OCI-LY7 (cell line): Measurements from ENCODE around the gene PTPRE. TPM values are rescaled to one million over a fixed set of nuclear protein-coding genes. Genes with fewer than 3 reads are reported as not detected.

ENCODE experiments used
- BruUV-seq: library from RNA; stranded (reverse); fragments of 400-500 nt; replicated peaks from 2 replicates; lab custom pipeline; 2021; lab: Mats Ljungman, UMichigan
- CTCF ChIA-PET: fragments of 300-600 bp; sonication (Branson Sonifier 250); formaldehyde crosslinking; loops from one replicate; lab custom pipeline; 2022; ENCODE audit warnings: antibody characterized with exemption; ENCODE audit not compliant: unreplicated experiment; lab: Charles Lee
- POLR2A ChIA-PET: fragments of 300-600 bp; sonication (Branson Sonifier 250); formaldehyde crosslinking; loops from one replicate; lab custom pipeline; 2022; ENCODE audit warnings: antibody characterized with exemption; lab: Charles Lee
- DNase-seq: peaks from one replicate; pipeline ENCODE4 v3.0.0-alpha.2; 2015; ENCODE audit warnings: low spot score
- H2AFZ ChIP-seq: fragments of 200-600 bp; sonication (generic), shearing (Covaris generic); 2 replicates; pipeline ENCODE4 v1.6.1; 2014; ENCODE audit warnings: mild to moderate bottlenecking, antibody characterized with exemption, low read length, moderate library complexity
- H3K27ac ChIP-seq: fragments of 200-600 bp; sonication (generic); 2 replicates; pipeline ENCODE4 v1.5.1; 2014; ENCODE audit warnings: mixed run types, low read depth, mild to moderate bottlenecking, moderate library complexity, low read length, inconsistent platforms; ENCODE audit not compliant: poor library complexity, severe bottlenecking
- H3K36me3 ChIP-seq: fragments of 200-600 bp; sonication (generic); 2 replicates; pipeline ENCODE4 v1.6.1; 2014; ENCODE audit warnings: mild to moderate bottlenecking, antibody characterized with exemption, low read length, moderate library complexity, mixed read lengths; ENCODE audit not compliant: insufficient read depth
- H3K4me1 ChIP-seq: fragments of 200-600 bp; sonication (generic); 2 replicates; pipeline ENCODE4 v1.5.1; 2014; ENCODE audit warnings: mild to moderate bottlenecking, low read length; ENCODE audit not compliant: insufficient read depth, poor library complexity, severe bottlenecking
- H3K4me2 ChIP-seq: fragments of 200-600 bp; sonication (generic); 2 replicates; pipeline ENCODE4 v1.6.1; 2014; ENCODE audit warnings: mild to moderate bottlenecking, low read length
- H3K4me3 ChIP-seq: fragments of 200-600 bp; sonication (generic); 2 replicates; pipeline ENCODE4 v1.5.1; 2014; ENCODE audit warnings: mild to moderate bottlenecking, low read depth, low read length; ENCODE audit not compliant: poor library complexity, severe bottlenecking
- H3K79me2 ChIP-seq: fragments of 200-600 bp; sonication (generic); 2 replicates; pipeline ENCODE4 v1.6.1; 2016; ENCODE audit warnings: low read depth, mild to moderate bottlenecking, low read length, moderate library complexity, mixed read lengths; ENCODE audit not compliant: insufficient read depth
- H3K9me2 ChIP-seq: fragments of 200-600 bp; sonication (generic); 2 replicates; pipeline ENCODE4 v1.6.1; 2016; ENCODE audit warnings: mild to moderate bottlenecking, low read length, mixed read lengths; ENCODE audit not compliant: insufficient read depth
- H3K9me3 ChIP-seq: fragments of 200-600 bp; sonication (generic); 2 replicates; pipeline ENCODE4 v1.6.1; 2014; ENCODE audit warnings: mild to moderate bottlenecking, mixed run types, low read length, mixed read lengths
- H4K20me1 ChIP-seq: fragments of 200-600 bp; sonication (generic); 2 replicates; pipeline ENCODE4 v1.6.1; 2014; ENCODE audit warnings: mild to moderate bottlenecking, antibody characterized with exemption, low read length, moderate library complexity, mixed read lengths; ENCODE audit not compliant: insufficient read depth
- EZH2phosphoT487 ChIP-seq: fragments of 200-600 bp; sonication (generic); IDR thresholded peaks from 2 replicates; pipeline ENCODE4 v1.6.1; 2018; ENCODE audit warnings: low read depth, borderline replicate concordance, mild to moderate bottlenecking, mixed run types, antibody characterized with exemption, low read length, moderate library complexity, mixed read lengths
- intact Hi-C: fragments of 100-400 bp; cut with micrococcal nuclease; formaldehyde crosslinking; loops from one replicate; pipeline ENCODE4 v1.10.0; 2022; ENCODE audit not compliant: unreplicated experiment
- total RNA-seq, 2 experiments: library from RNA; depleted of rRNA in 1 of 2; stranded (reverse); fragments of >200 nt in 1 of 2; shearing (Covaris generic) in 1 of 2; gene quantifications; 2 replicates each; pipeline ENCODE4 v1.2.3, GENCODE V29; 2014 to 2022
- TF ChIP-seq, protein P1 (sequence below): fragments of 200-600 bp; sonication (generic); conservative IDR thresholded peaks from 2 replicates; pipeline ENCODE4 v1.5.1; 2014; ENCODE audit warnings: mild to moderate bottlenecking, antibody characterized with exemption, low read length, moderate library complexity, mixed read lengths

The PTPRE gene
- total RNA-seq, 2 experiments from 2014 or later, result 6.8 to 8.3 TPM

DNA sequence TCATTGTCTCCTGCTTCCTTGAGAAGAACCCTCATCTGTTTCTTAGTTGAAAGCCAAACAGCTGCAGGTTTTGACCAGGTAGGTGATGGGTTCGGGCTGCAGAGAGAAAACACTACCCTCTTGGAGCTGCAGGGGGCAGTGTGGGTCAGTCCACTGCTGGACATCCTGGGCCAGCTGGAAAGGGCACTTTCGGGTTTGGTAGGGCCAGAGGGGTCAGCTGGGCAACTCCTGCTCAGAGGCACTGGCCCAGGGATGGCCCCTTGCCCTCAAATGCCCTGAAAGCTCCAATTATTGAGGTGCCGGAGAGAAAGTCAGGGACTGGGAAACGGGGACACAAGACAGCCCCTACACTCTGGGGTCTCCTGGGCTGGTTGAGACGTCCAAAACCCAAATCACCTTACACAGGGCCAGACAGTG is 128.7 kb downstream of the PTPRE start:
- BruUV-seq, result no TSS peak
- no peaks in the 10 kb centered on the region for H3K79me2 ChIP-seq
- no peaks in the 10 kb centered on the region for H3K9me3 ChIP-seq
- no peak for TF ChIP-seq EZH2phosphoT487
- TF ChIP-seq, protein P1, sequence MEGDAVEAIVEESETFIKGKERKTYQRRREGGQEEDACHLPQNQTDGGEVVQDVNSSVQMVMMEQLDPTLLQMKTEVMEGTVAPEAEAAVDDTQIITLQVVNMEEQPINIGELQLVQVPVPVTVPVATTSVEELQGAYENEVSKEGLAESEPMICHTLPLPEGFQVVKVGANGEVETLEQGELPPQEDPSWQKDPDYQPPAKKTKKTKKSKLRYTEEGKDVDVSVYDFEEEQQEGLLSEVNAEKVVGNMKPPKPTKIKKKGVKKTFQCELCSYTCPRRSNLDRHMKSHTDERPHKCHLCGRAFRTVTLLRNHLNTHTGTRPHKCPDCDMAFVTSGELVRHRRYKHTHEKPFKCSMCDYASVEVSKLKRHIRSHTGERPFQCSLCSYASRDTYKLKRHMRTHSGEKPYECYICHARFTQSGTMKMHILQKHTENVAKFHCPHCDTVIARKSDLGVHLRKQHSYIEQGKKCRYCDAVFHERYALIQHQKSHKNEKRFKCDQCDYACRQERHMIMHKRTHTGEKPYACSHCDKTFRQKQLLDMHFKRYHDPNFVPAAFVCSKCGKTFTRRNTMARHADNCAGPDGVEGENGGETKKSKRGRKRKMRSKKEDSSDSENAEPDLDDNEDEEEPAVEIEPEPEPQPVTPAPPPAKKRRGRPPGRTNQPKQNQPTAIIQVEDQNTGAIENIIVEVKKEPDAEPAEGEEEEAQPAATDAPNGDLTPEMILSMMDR, result peak; percentile 91
- H3K9me2 ChIP-seq, result no peaks in the 10 kb centered on the region
- H2AFZ ChIP-seq, result no peak overlapping the region
- H3K4me1 ChIP-seq, result no peaks in the 10 kb centered on the region
- CTCF ChIA-PET, result interaction anchor here (1.2 to 2.3 kb wide), 3 partner anchors 13 to 48 kb away, joined by 3 to 7 read pairs (median 6); no protein-coding TSS in a partner anchor
- H3K27ac ChIP-seq, result no peak overlapping the region
- DNase-seq, result peak; percentile 40
- intact Hi-C loops, result loop anchor here (1.0 kb wide), 2 partner anchors 30 to 34 kb away; no protein-coding TSS in a partner anchor
- POLR2A ChIA-PET, result interaction anchor here (0.8 to 1.3 kb wide), 2 partner anchors 29 to 34 kb away, joined by 3 read pairs; no protein-coding TSS in a partner anchor
- no peaks in the 10 kb centered on the region for H3K36me3 ChIP-seq
- no peaks in the 10 kb centered on the region for H4K20me1 ChIP-seq
- H3K4me3 ChIP-seq, result no peak overlapping the region
- no peak overlapping the region for H3K4me2 ChIP-seq

DNA sequence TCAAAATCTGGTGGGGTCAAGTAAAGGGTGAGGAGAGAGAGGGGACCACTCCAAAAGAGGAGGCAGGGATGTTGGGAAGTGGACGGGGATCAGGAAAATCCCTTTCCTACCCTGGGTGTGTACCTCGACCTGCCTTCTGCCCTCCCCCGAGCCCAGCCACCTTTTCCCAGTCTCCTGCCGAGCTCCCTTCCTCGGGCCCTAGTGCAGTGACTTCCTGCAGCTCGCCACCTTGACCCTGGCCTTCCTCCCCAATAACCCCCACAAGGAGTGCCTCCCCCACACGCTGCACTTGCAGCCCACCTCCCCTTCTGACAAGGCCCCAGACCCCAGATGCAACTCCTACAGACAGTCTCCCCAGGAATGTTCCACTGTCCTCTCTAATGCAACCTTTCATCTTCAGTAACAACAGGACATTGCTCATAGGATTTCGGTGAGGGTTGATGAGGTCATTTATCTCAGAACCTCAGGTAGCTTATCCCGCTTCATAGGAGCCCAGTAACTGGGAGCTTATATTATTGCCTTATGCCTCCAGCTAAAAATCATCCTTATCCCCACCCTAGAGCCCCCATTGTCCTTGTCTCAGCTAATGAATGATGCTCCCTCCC is 129.2 kb downstream of the PTPRE start:
- intact Hi-C loops, result no loop called here
- Histone ChIP-seq H3K36me3 (no peaks in the 10 kb centered on the region), H3K27ac (no peak overlapping the region), H3K4me2 (no peak overlapping the region), H3K4me1 (no peaks in the 10 kb centered on the region), H4K20me1 (no peaks in the 10 kb centered on the region), H3K79me2 (no peaks in the 10 kb centered on the region), H3K9me3 (no peaks in the 10 kb centered on the region), H3K4me3 (no peak overlapping the region), H2AFZ (no peak overlapping the region), H3K9me2 (no peaks in the 10 kb centered on the region)
- no TSS peak for BruUV-seq
- no peak for DNase-seq
- POLR2A ChIA-PET, result interaction anchor here (1.3 kb wide), 1 partner anchor 33 kb away, joined by 3 read pairs; no protein-coding TSS in a partner anchor
- CTCF ChIA-PET, result interaction anchor here (1.2 to 2.3 kb wide), 3 partner anchors 12 to 47 kb away, joined by 3 to 7 read pairs (median 6); no protein-coding TSS in a partner anchor
- TF ChIP-seq, protein P1, result no peak
